ENCODE data around the gene CFL1. TPM values are rescaled to one million over a fixed set of nuclear protein-coding genes. Genes with fewer than 3 reads are reported as not detected.

CFL1 gene
- total and polyA plus RNA-seq, 2 experiments from 2014 or later, result 1,393 to 2,124 TPM

DNA sequence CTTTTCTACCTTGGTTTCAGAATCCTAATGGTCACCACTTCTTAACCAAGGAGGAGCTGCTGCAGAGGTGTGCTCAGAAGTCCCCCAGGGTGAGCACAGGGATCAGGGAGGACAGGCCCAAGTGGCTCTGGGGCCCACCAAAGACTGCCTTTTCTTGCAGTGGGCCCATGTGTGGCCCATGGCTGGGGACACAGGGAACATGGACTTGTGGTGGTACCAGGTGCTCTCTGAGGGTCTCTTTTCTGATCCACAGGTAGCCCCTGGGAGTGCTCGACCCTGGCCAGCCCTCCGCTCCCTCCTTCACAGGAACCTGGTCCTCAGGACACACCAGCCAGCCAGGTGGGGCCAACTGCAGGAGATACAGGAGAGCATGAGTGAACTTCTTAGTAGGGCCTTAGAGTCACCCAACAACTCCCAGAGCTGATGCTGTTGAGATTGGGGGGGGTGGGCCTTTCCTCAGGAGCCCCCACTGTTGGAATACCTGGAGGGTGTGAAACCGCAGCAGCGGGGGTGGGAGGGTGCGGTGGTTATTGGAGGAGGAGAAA lies 4.3 kb upstream of the CFL1 start (continued):
- TF ChIP-seq JUNB (IDR thresholded peaks at IDR 0.05; ENCODE audit: unreplicated experiment) (no peak), POLR2AphosphoS5 (IDR thresholded peaks at IDR 0.05; ENCODE audit: low read depth) (no peak), EZH2phosphoT487 (IDR thresholded peaks at IDR 0.05; ENCODE audit: unreplicated experiment) (no peak), NANOG (IDR thresholded peaks at IDR 0.05; ENCODE audit: borderline replicate concordance) (no peak), EZH2 (IDR thresholded peaks at IDR 0.05; ENCODE audit: low read depth, unreplicated experiment) (no peak), CREB1 (CRISPR knock-in tag; IDR thresholded peaks at IDR 0.05; ENCODE audit: low read depth) (no peak)
- TF ChIP-seq, protein P1, sequence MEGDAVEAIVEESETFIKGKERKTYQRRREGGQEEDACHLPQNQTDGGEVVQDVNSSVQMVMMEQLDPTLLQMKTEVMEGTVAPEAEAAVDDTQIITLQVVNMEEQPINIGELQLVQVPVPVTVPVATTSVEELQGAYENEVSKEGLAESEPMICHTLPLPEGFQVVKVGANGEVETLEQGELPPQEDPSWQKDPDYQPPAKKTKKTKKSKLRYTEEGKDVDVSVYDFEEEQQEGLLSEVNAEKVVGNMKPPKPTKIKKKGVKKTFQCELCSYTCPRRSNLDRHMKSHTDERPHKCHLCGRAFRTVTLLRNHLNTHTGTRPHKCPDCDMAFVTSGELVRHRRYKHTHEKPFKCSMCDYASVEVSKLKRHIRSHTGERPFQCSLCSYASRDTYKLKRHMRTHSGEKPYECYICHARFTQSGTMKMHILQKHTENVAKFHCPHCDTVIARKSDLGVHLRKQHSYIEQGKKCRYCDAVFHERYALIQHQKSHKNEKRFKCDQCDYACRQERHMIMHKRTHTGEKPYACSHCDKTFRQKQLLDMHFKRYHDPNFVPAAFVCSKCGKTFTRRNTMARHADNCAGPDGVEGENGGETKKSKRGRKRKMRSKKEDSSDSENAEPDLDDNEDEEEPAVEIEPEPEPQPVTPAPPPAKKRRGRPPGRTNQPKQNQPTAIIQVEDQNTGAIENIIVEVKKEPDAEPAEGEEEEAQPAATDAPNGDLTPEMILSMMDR (conservative IDR thresholded peaks at IDR 0.05; ENCODE audit: low read depth in 2 of 2), result no peak
- TF ChIP-seq, protein P2, sequence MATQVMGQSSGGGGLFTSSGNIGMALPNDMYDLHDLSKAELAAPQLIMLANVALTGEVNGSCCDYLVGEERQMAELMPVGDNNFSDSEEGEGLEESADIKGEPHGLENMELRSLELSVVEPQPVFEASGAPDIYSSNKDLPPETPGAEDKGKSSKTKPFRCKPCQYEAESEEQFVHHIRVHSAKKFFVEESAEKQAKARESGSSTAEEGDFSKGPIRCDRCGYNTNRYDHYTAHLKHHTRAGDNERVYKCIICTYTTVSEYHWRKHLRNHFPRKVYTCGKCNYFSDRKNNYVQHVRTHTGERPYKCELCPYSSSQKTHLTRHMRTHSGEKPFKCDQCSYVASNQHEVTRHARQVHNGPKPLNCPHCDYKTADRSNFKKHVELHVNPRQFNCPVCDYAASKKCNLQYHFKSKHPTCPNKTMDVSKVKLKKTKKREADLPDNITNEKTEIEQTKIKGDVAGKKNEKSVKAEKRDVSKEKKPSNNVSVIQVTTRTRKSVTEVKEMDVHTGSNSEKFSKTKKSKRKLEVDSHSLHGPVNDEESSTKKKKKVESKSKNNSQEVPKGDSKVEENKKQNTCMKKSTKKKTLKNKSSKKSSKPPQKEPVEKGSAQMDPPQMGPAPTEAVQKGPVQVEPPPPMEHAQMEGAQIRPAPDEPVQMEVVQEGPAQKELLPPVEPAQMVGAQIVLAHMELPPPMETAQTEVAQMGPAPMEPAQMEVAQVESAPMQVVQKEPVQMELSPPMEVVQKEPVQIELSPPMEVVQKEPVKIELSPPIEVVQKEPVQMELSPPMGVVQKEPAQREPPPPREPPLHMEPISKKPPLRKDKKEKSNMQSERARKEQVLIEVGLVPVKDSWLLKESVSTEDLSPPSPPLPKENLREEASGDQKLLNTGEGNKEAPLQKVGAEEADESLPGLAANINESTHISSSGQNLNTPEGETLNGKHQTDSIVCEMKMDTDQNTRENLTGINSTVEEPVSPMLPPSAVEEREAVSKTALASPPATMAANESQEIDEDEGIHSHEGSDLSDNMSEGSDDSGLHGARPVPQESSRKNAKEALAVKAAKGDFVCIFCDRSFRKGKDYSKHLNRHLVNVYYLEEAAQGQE (IDR thresholded peaks at IDR 0.05; ENCODE audit: unreplicated experiment), result no peak

DNA sequence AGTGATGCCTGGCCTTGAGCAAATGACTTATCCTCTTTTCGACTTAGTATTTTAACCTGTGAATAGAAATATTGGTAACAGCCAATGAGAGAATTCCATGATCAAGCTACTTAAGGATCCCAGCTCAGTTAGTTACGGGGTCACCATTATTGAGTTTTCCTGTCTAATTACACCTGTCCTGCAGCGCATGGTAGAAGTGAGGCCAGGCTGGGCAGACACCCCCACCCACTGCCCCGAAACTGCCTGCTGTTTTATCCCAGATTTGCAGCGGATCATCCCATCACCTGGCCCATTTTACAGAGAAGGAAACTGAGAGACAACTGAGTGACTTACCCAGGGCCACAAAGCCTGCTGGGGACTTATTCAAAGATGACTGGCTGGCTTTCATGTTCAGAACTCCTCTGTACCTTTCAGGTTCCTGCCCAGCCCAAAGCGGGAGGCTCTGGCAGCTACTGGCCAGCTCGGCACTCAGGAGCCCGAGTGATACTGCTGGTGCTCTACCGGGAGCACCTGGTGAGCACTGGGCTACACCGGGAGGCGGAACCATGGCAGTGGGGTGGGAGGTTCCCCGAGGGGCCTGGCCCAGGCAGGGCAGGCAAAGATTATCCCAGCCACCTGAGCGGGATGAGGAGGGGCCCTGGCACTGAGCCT lies 3.7 kb upstream of the CFL1 start:
- peaks cover 8% of the 10 kb centered on the region for H4K20me1 ChIP-seq (replicated peaks; ENCODE audit: insufficient read depth)
- peaks cover 42% of the 10 kb centered on the region for H3K36me3 Mint-ChIP-seq (ENCODE audit: low read depth)
- peaks cover 13% of the 10 kb centered on the region for H3K4me1 Mint-ChIP-seq
- H3K4me1 ChIP-seq (ENCODE audit: insufficient read depth), result peaks cover 8% of the 10 kb centered on the region; the same call in 1 of the 2 replicates
- DNase-seq (ENCODE audit: low spot score) (no peak), ATAC-seq (no peak)
- peaks cover 4% of the 10 kb centered on the region; the same call in 1 of the 2 replicates for H3K36me3 ChIP-seq (ENCODE audit: insufficient read depth)
- peak overlapping the region; percentile 95 for H3K4me3 ChIP-seq
- H3K9me3 Mint-ChIP-seq, result peaks cover 4% of the 10 kb centered on the region; the same call in 2 of the 3 replicates
- no peak overlapping the region for H3K27ac ChIP-seq (ENCODE audit: low read depth)
- H3K27me3 ChIP-seq (ENCODE audit: insufficient read depth), result no peaks in the 10 kb centered on the region
- H3F3A ChIP-seq (replicated peaks; ENCODE audit: low read depth), result peaks cover 27% of the 10 kb centered on the region
- no peak overlapping the region for H2AFZ ChIP-seq
- H3K79me2 ChIP-seq (replicated peaks; ENCODE audit: insufficient read depth), result peaks cover 20% of the 10 kb centered on the region
- peak overlapping the region; percentile 91 for H3K4me3 Mint-ChIP-seq
- H3K4me2 ChIP-seq, result peak overlapping the region; percentile 99
- H3K27me3 Mint-ChIP-seq (ENCODE audit: insufficient read depth, low read depth, poor library complexity), result peaks cover 26% of the 10 kb centered on the region
- H3K9me2 ChIP-seq (ENCODE audit: insufficient read depth), result no peaks in the 10 kb centered on the region
- peak overlapping the region; percentile 94; the same call in 1 of the 2 replicates for H3K27ac Mint-ChIP-seq
- TF ChIP-seq JUNB (IDR thresholded peaks at IDR 0.05; ENCODE audit: unreplicated experiment) (no peak), NANOG (IDR thresholded peaks at IDR 0.05; ENCODE audit: borderline replicate concordance) (no peak)
- TF ChIP-seq, protein P1 (conservative IDR thresholded peaks at IDR 0.05; ENCODE audit: low read depth in 2 of 2), result no peak
- TF ChIP-seq, protein P3, sequence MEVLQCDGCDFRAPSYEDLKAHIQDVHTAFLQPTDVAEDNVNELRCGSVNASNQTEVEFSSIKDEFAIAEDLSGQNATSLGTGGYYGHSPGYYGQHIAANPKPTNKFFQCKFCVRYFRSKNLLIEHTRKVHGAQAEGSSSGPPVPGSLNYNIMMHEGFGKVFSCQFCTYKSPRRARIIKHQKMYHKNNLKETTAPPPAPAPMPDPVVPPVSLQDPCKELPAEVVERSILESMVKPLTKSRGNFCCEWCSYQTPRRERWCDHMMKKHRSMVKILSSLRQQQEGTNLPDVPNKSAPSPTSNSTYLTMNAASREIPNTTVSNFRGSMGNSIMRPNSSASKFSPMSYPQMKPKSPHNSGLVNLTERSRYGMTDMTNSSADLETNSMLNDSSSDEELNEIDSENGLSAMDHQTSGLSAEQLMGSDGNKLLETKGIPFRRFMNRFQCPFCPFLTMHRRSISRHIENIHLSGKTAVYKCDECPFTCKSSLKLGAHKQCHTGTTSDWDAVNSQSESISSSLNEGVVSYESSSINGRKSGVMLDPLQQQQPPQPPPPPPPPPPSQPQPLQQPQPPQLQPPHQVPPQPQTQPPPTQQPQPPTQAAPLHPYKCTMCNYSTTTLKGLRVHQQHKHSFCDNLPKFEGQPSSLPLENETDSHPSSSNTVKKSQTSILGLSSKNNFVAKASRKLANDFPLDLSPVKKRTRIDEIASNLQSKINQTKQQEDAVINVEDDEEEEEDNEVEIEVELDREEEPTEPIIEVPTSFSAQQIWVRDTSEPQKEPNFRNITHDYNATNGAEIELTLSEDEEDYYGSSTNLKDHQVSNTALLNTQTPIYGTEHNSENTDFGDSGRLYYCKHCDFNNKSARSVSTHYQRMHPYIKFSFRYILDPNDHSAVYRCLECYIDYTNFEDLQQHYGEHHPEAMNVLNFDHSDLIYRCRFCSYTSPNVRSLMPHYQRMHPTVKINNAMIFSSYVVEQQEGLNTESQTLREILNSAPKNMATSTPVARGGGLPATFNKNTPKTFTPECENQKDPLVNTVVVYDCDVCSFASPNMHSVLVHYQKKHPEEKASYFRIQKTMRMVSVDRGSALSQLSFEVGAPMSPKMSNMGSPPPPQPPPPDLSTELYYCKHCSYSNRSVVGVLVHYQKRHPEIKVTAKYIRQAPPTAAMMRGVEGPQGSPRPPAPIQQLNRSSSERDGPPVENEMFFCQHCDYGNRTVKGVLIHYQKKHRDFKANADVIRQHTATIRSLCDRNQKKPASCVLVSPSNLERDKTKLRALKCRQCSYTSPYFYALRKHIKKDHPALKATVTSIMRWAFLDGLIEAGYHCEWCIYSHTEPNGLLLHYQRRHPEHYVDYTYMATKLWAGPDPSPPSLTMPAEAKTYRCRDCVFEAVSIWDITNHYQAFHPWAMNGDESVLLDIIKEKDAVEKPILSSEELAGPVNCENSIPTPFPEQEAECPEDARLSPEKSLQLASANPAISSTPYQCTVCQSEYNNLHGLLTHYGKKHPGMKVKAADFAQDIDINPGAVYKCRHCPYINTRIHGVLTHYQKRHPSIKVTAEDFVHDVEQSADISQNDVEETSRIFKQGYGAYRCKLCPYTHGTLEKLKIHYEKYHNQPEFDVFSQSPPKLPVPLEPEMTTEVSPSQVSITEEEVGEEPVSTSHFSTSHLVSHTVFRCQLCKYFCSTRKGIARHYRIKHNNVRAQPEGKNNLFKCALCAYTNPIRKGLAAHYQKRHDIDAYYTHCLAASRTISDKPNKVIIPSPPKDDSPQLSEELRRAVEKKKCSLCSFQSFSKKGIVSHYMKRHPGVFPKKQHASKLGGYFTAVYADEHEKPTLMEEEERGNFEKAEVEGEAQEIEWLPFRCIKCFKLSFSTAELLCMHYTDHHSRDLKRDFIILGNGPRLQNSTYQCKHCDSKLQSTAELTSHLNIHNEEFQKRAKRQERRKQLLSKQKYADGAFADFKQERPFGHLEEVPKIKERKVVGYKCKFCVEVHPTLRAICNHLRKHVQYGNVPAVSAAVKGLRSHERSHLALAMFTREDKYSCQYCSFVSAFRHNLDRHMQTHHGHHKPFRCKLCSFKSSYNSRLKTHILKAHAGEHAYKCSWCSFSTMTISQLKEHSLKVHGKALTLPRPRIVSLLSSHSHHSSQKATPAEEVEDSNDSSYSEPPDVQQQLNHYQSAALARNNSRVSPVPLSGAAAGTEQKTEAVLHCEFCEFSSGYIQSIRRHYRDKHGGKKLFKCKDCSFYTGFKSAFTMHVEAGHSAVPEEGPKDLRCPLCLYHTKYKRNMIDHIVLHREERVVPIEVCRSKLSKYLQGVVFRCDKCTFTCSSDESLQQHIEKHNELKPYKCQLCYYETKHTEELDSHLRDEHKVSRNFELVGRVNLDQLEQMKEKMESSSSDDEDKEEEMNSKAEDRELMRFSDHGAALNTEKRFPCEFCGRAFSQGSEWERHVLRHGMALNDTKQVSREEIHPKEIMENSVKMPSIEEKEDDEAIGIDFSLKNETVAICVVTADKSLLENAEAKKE (CRISPR knock-in tag; IDR thresholded peaks at IDR 0.05), result no peak

Data from GM23338 (cell line).